Astrocyte (in vitro differentiated cells and primary cell): ENCODE measurements around the gene C1QB.
"Not testable (repeated sequence)": the region's sequence is repeated elsewhere in the genome, so short reads cannot be mapped to it uniquely, and the experiment has no call there.

ENCODE experiments used
- CTCF ChIP-seq: IDR thresholded peaks from 2 replicates; pipeline ENCODE4 v1.5.1; 2011; ENCODE audit warnings: low read depth, mild to moderate bottlenecking, inconsistent platforms, low read length, moderate library complexity; ENCODE audit not compliant: insufficient read depth
- EZH2 ChIP-seq: IDR thresholded peaks from 2 replicates; pipeline ENCODE4 v1.6.1; 2012; ENCODE audit warnings: mild to moderate bottlenecking, low read length, inconsistent platforms; ENCODE audit not compliant: insufficient read depth

- TF ChIP-seq EZH2, CTCF: not testable (repeated sequence)
Observed at GRCh38 chr1:22706100-22706499, 53.1 kb downstream of the C1QB start.
